HG02642 (cell line): Measurements from ENCODE around the gene CHST13.

Experiments
- ATAC-seq: cut with Tn5 transposase; IDR thresholded peaks from one replicate; pipeline ENCODE4 v1.9.1; 2021; ENCODE audit warnings: mild to moderate bottlenecking; ENCODE audit not compliant: unreplicated experiment, poor library complexity

CHST13 gene

DNA sequence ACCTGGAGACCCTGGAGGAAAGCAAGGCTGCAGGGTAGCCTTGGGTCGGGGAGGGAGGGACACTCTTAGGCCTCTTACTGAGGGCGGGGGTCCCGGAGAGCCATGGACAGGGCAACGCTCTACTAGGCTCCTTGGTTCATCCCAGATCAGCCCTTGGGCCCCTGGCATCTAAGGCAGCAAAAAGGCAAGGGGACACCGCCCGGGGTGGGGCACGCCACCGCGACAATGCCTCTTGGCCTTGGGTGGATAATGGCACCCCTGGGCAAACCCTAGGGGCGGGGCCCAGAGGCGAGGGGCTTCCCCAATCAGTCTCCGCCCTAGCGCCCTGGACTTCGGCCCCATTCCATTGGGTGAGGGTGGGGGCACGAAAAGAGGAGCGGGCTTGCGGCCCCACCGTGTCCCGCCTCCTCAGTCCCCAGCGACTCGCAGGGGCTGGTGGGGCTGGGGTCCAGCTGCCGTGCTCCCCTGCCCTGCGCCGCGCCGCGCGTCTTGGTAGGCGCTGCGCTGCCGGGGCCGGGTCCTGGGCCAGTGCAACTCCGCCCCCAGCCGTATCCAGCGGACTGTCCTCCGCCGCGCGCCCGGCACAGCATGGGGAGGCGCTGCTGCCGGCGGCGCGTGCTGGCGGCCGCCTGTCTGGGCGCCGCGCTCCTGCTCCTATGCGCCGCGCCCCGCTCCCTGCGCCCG is at the start of gene CHST13:
Gene CHST13, plus strand, starts transcription at position 411 of the 684 bp plus-strand sequence. Its CDS starts 178 bp downstream, at position 589.
- no peak for ATAC-seq

DNA sequence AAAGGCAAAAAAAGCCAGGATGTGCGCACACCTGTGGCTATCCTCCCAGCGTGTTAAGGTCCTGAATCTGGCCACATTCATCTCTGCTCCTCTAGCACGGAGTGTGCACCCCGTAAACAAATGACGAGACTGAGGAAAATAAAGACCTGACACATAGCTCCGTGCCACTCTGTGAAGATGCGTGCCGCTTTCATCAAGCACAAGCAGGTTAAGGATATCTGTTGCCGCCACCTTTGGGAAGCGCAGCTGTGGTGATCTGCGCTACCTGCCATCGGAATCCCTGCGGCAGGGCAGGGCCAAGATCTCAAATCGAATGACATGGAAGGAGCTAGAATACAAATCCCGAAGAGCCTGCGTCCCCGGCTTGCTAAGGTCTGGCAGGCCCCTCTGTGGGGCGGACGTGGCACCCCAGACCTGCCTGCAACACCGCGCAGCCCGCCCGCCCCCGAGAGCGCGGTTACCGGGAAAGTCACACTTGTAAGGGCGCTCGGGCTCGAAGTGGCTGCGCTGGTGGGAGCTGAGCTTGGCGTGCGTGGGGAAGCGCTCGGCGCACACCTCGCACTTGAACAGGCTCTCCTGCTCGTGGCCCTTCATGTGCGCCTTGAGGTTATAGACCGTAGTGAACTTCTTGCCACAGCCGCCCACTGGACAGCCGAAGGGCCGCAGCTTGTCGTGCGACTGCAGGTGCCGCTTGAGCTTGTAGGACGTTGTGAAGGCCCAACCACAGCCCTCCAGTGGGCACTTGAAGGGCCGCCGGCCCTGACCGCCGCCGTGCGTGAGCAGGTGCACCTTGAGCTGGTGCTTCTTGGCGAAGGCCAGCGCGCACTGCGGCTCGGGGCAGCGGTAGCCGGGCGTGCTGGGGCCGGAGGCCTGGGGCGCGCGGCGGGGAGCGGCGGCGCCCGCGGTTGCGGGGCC is 49.2 kb upstream of the CHST13 start:
- ATAC-seq, result peak; percentile 26

- ATAC-seq, result peak; percentile 80
These were observed 48.4 kb upstream of the CHST13 start, which contains the start of gene ZXDC for GRCh38 chr3:126475413-126476114. TSS of gene ZXDC (minus strand) at chr3:126475891. CDS start at chr3:126475865, 26 bp downstream.

DNA sequence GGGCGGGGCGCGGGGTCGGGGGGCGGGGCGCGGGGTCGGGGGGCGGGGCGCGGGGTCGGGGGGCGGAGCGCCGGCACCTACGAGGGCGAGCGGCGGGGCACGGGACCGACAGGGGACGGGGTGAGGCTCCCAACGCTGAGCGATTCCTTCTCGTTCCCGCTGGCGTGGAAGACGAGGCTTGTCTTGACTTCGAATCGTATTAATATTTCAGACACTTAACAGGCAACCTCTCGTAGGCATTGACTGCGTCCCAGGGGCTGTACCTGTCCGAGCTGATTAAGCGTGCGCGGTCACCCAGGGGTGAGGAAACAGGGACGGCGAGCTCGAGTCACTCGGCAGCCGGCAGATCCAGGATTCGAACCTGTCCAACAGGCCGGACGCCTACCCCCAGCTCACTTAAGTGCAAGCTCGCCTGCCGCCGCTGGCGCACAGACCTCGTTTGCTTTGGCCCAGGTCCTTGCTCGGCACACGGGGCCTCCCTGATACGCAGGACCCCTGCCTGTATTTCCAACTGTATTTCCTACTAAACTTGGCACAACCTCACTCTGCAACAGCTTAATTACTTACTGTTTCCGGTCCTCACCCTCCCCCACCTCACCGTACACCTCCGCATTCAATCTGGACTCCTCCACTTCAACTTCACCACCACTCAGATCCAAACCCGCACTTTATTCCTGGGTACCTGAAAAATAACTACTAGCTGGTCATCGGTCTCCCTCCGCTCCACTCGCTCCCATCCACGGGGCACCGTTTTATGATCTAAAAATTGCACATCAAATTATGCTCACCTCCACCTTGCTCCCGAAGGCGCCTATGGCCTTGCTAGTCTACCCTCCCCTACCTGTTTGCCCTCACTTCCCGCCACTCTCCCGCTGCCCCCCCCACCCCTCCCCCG is 47.5 kb upstream of the CHST13 start:
- peak; percentile 41 for ATAC-seq

GRCh38 chr3:126477061-126477380 is 46.9 kb upstream of the CHST13 start:
- no peak for ATAC-seq

DNA sequence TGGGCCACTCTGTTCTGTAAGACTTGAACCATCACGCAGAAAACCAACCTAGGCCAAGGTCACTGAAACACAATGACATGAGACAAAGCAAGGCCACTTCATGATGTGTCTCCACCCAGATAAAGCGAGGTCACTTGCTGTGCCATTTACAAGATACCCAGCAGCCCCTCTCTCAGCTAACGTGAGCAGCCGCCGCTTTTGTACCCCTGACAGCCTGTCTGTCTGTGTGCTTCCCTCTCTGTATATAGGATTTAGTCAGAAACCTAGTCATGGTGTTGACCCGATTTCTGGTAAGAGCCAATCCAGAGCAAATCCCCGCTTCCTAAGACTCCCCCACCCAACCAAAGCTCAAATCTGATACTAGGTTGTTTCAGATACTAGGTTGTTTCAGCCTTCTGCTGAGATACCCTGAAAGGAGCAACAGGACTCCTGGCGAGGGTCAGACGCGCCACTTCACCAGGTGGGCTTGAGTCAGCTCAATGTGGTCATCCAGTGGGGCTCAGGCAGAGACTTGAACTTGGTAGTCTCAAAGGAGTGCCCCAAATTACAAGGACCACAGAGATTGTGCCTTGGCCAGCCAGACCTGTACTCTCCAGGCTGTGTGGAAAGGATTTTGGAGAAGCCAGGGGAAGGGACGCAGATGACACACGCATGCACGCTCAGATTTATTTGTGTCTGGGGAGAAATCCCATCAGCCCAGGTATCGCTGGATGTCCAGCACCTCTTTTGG is 45.2 kb upstream of the CHST13 start:
- ATAC-seq, result no peak

DNA sequence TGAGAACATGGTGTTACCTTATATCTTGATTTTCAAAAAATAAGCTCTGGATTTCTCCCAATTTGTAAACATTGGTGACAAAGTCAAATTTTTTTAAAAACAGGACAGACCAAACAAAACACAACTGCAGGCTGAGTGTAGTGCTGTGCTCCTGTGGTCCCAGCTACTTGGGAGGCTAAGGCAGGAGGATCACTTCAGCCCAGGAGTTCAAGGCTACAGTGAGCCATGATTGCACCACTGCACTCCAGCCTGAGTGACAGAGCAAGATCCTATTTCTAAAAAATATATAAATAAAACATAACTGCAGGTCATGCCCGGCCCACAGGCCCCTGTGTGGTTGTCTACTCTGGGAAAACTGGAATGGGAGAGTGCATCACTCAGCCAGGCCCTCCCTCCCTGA is 44.3 kb upstream of the CHST13 start:
- ATAC-seq, result no peak

GRCh38 chr3:126480206-126480605 is 43.7 kb upstream of the CHST13 start:
- ATAC-seq, result no peak

- ATAC-seq, result no peak
These were observed 43.1 kb upstream of the CHST13 start for GRCh38 chr3:126480861-126481260.

- ATAC-seq, result no peak
These were observed 42.0 kb upstream of the CHST13 start for GRCh38 chr3:126481808-126482502.

DNA sequence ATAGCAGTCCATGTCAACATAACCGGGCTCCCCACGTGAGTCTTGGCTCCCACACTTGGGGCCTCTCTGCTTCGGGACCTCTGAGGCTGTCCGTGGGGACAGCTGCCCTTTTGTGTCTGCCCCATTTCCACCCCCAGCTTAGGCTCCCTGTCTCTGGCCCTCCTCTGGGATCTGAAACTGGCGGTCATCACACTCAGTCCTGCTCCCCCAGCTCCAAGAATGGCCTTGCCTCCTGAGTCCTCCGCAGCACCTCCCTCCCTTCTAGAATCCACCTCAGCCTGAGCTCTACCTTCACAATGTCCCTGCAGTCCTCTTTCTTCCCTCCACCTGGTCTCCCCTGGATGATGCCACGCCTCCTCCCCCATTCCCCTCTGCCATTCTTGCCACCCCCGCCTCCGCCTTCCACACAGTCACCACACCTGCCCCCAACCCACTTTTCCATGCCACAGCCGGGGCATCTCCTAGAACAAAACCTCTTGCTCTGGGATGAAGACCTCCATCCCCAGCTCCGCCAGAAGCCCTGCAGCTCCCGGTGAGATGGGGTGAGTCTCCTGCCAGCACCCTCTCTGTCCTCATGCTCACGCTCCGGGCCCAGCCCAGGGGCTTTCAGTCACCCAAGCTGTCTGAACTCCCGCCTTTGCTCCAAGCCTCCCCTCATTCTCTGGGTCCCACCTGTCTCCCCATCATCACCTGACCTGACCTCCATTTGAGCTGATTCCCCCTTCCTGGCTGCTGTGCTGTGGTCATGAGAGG is 41.3 kb upstream of the CHST13 start:
- ATAC-seq, result no peak

DNA sequence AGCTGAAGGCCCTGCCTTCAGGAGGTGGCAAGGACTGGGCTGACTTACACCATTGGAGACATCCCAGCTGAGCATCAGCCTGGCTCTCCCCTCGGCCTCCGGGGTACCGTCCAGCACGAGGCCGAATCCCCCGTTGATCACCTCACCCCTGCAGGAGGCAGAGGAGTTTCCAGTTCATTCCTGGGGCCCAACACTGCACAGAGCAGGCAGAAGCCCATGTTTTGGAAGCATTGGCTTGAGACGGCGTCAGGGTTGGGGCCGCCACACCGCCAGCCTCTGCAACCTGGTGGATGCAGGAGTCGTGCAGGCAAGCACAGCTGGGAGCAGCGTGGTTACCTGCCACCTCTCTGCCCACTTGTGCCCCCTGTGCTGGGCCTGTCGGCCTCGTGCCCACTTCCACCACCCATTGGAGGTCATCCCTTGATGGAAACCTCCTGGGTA is 40.6 kb upstream of the CHST13 start:
- no peak for ATAC-seq

DNA sequence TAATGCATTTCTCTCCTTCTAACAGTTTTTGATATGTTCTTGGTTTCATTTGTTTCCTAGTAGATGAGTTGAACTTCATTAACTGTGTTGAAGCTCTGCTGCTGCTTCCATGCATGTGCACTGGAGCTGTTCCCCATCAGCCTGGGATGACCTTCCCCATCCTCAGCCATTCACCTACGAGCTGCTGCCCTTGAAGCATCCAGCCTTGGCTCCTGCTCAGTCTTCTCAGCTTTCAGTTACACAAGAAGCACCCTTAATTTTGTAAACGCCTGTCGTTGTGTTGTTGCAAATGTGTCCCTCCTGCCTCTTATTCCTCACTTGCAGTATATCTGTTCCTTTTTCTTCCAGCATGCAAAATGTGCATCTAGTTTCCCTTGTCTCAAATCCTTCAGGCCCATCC is 39.8 kb upstream of the CHST13 start:
- ATAC-seq, result no peak

DNA sequence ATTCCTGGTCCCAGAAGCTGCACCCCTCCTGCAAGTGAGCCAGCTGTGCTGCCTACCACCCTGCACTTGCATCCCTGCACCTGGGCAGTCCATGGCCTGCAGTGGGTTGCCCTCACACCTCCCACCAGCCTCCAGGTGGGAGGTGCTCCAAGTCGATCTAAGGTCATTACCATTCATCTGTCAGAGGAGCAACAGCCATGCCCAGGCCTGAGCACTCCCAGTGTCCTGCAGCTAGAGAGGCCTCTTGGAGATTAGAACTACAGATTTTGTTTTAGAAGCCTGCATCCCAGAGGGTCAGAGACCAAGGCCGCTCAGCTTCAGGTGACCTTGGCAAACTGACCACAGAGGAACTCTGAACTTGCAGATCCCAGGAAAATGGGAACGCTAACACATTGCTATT is 39.3 kb upstream of the CHST13 start:
- no peak for ATAC-seq

- ATAC-seq, result no peak
These were observed 38.6 kb upstream of the CHST13 start for GRCh38 chr3:126485176-126485897.

GRCh38 chr3:126485956-126486355 is 38.0 kb upstream of the CHST13 start:
- no peak for ATAC-seq

- ATAC-seq, result no peak
These were observed 37.6 kb upstream of the CHST13 start for GRCh38 chr3:126486360-126486847.
